ENCODE measurements around the gene RTRAF.

RTRAF gene

GRCh38 chr14:52032204-52032801 lies 43.0 kb downstream of the RTRAF start:
- peak; percentile 76 for DNase-seq (ENCODE audit: low read depth)
- no peak for TF ChIP-seq CTCF (IDR thresholded peaks at IDR 0.05; ENCODE audit: low read length, missing control alignments)
- no peak overlapping the region for H3K4me3 ChIP-seq (replicated peaks; ENCODE audit: low read depth, low read length)

- no peak for DNase-seq (ENCODE audit: low read depth)
- TF ChIP-seq CTCF (IDR thresholded peaks at IDR 0.05; ENCODE audit: low read length, missing control alignments), result no peak
- H3K4me3 ChIP-seq (replicated peaks; ENCODE audit: low read depth, low read length), result no peak overlapping the region
Observed at GRCh38 chr14:52033101-52033642, 43.8 kb downstream of the RTRAF start.

- no peak for TF ChIP-seq CTCF (IDR thresholded peaks at IDR 0.05; ENCODE audit: low read length, missing control alignments)
- no peak for DNase-seq (ENCODE audit: low read depth)
- H3K4me3 ChIP-seq (replicated peaks; ENCODE audit: low read depth, low read length), result no peak overlapping the region
Observed at GRCh38 chr14:52039124-52039815, 49.9 kb downstream of the RTRAF start.

- DNase-seq (ENCODE audit: low read depth), result no peak
- no peak overlapping the region for H3K4me3 ChIP-seq (replicated peaks; ENCODE audit: low read depth, low read length)
- no peak for TF ChIP-seq CTCF (IDR thresholded peaks at IDR 0.05; ENCODE audit: low read length, missing control alignments)
Observed at GRCh38 chr14:52040598-52040997, 51.3 kb downstream of the RTRAF start.

- DNase-seq (ENCODE audit: low read depth), result no peak
- no peak overlapping the region for H3K4me3 ChIP-seq (replicated peaks; ENCODE audit: low read depth, low read length)
- no peak for TF ChIP-seq CTCF (IDR thresholded peaks at IDR 0.05; ENCODE audit: low read length, missing control alignments)
Observed at GRCh38 chr14:52042371-52043289, 53.3 kb downstream of the RTRAF start.

GRCh38 chr14:52043690-52044089 lies 54.3 kb downstream of the RTRAF start:
- no peak overlapping the region for H3K4me3 ChIP-seq (replicated peaks; ENCODE audit: low read depth, low read length)
- DNase-seq (ENCODE audit: low read depth), result no peak
- peak; percentile 54 for TF ChIP-seq CTCF (IDR thresholded peaks at IDR 0.05; ENCODE audit: low read length, missing control alignments)
